HEK293 (cell line): ENCODE results near the gene CNOT4.

Source experiments
- CTCF ChIA-PET: fragments of 350-600 bp; formaldehyde crosslinking; extraction: SDS; loops from one replicate; lab custom pipeline; 2021; ENCODE audit warnings: antibody characterized with exemption; lab: Yijun Ruan, JAX
- POLR2A ChIA-PET: fragments of 300-600 bp; formaldehyde crosslinking; extraction: SDS; loops from one replicate; lab custom pipeline; 2020; ENCODE audit warnings: antibody characterized with exemption, inconsistent platforms; lab: Yijun Ruan, JAX
- H3K27ac ChIP-seq: fragments of 200-500 bp; sonication (Bioruptor generic); 2 replicates; pipeline ENCODE4 v1.5.1; 2014; ENCODE audit warnings: low read depth, low read length, control low read depth, inconsistent platforms; ENCODE audit errors: extremely low read depth
- H3K36me3 ChIP-seq, 2 experiments: fragments of 200-500 bp in 1 of 2; sonication (Bioruptor generic) in 1 of 2; 1 replicate in 1 of 2; 2 replicates in 1 of 2; pipeline ENCODE4 v1.5.1; 2014 to 2017; ENCODE audit warnings: inconsistent platforms in 2 of 2, low read length in 2 of 2; ENCODE audit not compliant: control insufficient read depth in 2 of 2, insufficient read depth in 1 of 2
- H3K4me1 ChIP-seq: fragments of 200-500 bp; sonication (Bioruptor generic); 2 replicates; pipeline ENCODE4 v1.5.1; 2014; ENCODE audit warnings: mild to moderate bottlenecking, low read length, inconsistent platforms; ENCODE audit not compliant: control insufficient read depth, insufficient read depth
- H3K4me3 ChIP-seq: 2 replicates; pipeline ENCODE4 v1.5.1; 2011; ENCODE audit warnings: low read depth, mild to moderate bottlenecking, control low read depth, low read length, moderate library complexity
- H3K9me3 ChIP-seq: fragments of 200-500 bp; sonication (Bioruptor generic); 2 replicates; pipeline ENCODE4 v1.5.1; 2014; ENCODE audit warnings: low read depth, low read length, inconsistent platforms; ENCODE audit not compliant: control insufficient read depth, insufficient read depth
- EGR2 ChIP-seq: fragments of 450-650 bp; formaldehyde crosslinking; IDR thresholded peaks from 2 replicates; pipeline ENCODE4 v1.5.1; 2016; ENCODE audit warnings: low read depth, missing biosample characterization, missing genetic modification characterization
- GLIS2 ChIP-seq: fragments of 450-650 bp; formaldehyde crosslinking; IDR thresholded peaks from 2 replicates; pipeline ENCODE4 v1.5.1; 2016; ENCODE audit warnings: missing biosample characterization, missing genetic modification characterization
- HIC1 ChIP-seq: fragments of 450-650 bp; formaldehyde crosslinking; IDR thresholded peaks from 2 replicates; pipeline ENCODE4 v1.5.1; 2016; ENCODE audit warnings: missing biosample characterization, missing genetic modification characterization
- KLF17 ChIP-seq: fragments of 450-650 bp; formaldehyde crosslinking; IDR thresholded peaks from 2 replicates; pipeline ENCODE4 v1.5.1; 2016; ENCODE audit warnings: missing biosample characterization, missing genetic modification characterization
- OVOL3 ChIP-seq: fragments of 450-650 bp; formaldehyde crosslinking; IDR thresholded peaks from 2 replicates; pipeline ENCODE4 v1.5.1; 2016; ENCODE audit warnings: missing biosample characterization, missing genetic modification characterization
- PRDM1 ChIP-seq: fragments of 450-650 bp; formaldehyde crosslinking; IDR thresholded peaks from 2 replicates; pipeline ENCODE4; 2016; ENCODE audit warnings: missing biosample characterization, missing genetic modification characterization
- REPIN1 ChIP-seq: fragments of 450-650 bp; formaldehyde crosslinking; IDR thresholded peaks from 2 replicates; pipeline ENCODE4 v1.5.1; 2017; ENCODE audit warnings: missing biosample characterization, missing genetic modification characterization, low read depth
- SP7 ChIP-seq: fragments of 450-650 bp; formaldehyde crosslinking; IDR thresholded peaks from 2 replicates; pipeline ENCODE4 v1.5.1; 2016; ENCODE audit warnings: missing biosample characterization, missing genetic modification characterization
- ZBTB26 ChIP-seq: fragments of 450-650 bp; formaldehyde crosslinking; optimal IDR thresholded peaks from 2 replicates; pipeline ENCODE3; 2016; ENCODE audit warnings: missing biosample characterization, mild to moderate bottlenecking, missing genetic modification characterization
- ZEB2 ChIP-seq: fragments of 450-650 bp; formaldehyde crosslinking; IDR thresholded peaks from 2 replicates; pipeline ENCODE4 v1.5.1; 2016; ENCODE audit warnings: missing biosample characterization, missing genetic modification characterization
- ZFP37 ChIP-seq: fragments of 450-650 bp; formaldehyde crosslinking; IDR thresholded peaks from 2 replicates; pipeline ENCODE4 v1.5.1; 2016; ENCODE audit warnings: missing biosample characterization, missing genetic modification characterization
- ZNF112 ChIP-seq: fragments of 450-650 bp; formaldehyde crosslinking; IDR thresholded peaks from 2 replicates; pipeline ENCODE4 v1.5.0; 2017; ENCODE audit warnings: missing biosample characterization, missing genetic modification characterization
- ZNF174 ChIP-seq: fragments of 450-650 bp; formaldehyde crosslinking; IDR thresholded peaks from 2 replicates; pipeline ENCODE4 v1.5.0; 2017; ENCODE audit warnings: missing biosample characterization, mild to moderate bottlenecking, missing genetic modification characterization
- ZNF184 ChIP-seq: fragments of 450-650 bp; IDR thresholded peaks from 2 replicates; pipeline ENCODE4 v1.5.1; 2018; ENCODE audit warnings: missing biosample characterization, mild to moderate bottlenecking, missing genetic modification characterization
- ZNF324 ChIP-seq: fragments of 450-650 bp; formaldehyde crosslinking; IDR thresholded peaks from 2 replicates; pipeline ENCODE4 v1.5.1; 2016; ENCODE audit warnings: missing biosample characterization, missing genetic modification characterization
- ZNF335 ChIP-seq: fragments of 450-650 bp; formaldehyde crosslinking; conservative IDR thresholded peaks from 2 replicates; pipeline ENCODE4 v1.5.1; 2016; ENCODE audit warnings: missing biosample characterization, missing genetic modification characterization
- ZNF423 ChIP-seq: fragments of 450-650 bp; formaldehyde crosslinking; IDR thresholded peaks from 2 replicates; pipeline ENCODE4 v1.5.1; 2016; ENCODE audit warnings: missing biosample characterization, missing genetic modification characterization
- ZNF548 ChIP-seq: fragments of 450-650 bp; formaldehyde crosslinking; IDR thresholded peaks from 2 replicates; pipeline ENCODE4 v1.5.1; 2016; ENCODE audit warnings: missing biosample characterization, missing genetic modification characterization
- ZNF747 ChIP-seq: fragments of 450-650 bp; formaldehyde crosslinking; IDR thresholded peaks from 2 replicates; pipeline ENCODE4 v1.5.1; 2016; ENCODE audit warnings: missing biosample characterization, missing genetic modification characterization
- ZNF785 ChIP-seq: fragments of 450-650 bp; formaldehyde crosslinking; IDR thresholded peaks from 2 replicates; pipeline ENCODE4 v1.5.1; 2016; ENCODE audit warnings: missing biosample characterization, missing genetic modification characterization
- TF ChIP-seq, protein P1 (sequence below): sonication (generic); formaldehyde crosslinking; IDR thresholded peaks from 2 replicates; pipeline ENCODE4 v1.8.1; 2022; ENCODE audit warnings: mild to moderate bottlenecking, moderate library complexity, missing genetic modification reagents

The CNOT4 gene

DNA sequence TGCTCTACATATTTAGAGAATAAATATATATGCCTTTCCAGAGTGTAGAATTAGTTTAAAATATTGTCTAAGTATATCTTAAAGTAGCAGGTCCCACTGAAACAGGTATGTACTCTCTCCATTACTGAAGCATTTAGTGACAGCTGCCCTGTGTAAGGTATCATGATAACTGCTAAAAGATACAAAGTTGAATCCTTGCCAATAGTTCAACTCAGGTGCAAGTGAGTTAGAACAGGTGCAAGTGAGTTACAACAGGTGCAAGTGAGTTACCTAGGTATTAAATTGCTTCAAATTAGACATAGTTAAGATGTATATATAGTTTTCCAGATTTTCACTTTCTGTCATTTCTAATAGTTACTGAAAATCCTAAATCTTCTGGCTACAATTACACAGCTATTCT lies 119.1 kb downstream of the CNOT4 start:
- Histone ChIP-seq H3K36me3 (peaks cover 0 to 15% of the 10 kb centered on the region in 2 experiments; a peak in 1 of 3 replicates), H3K9me3 (no peaks in the 10 kb centered on the region), H3K4me3 (no peak overlapping the region), H3K27ac (no peak overlapping the region), H3K4me1 (no peaks in the 10 kb centered on the region)
- TF ChIP-seq ZNF184 (no peak), SP7 (tag by site-specific recombination) (no peak), ZNF423 (tag by site-specific recombination) (no peak), ZNF747 (tag by site-specific recombination) (no peak), ZEB2 (tag by site-specific recombination) (no peak), PRDM1 (0 out of 2 replicates have a peak, but pooled peaks have one; percentile 24), GLIS2 (tag by site-specific recombination) (no peak), ZNF335 (tag by site-specific recombination) (no peak)
- TF ChIP-seq, protein P1, sequence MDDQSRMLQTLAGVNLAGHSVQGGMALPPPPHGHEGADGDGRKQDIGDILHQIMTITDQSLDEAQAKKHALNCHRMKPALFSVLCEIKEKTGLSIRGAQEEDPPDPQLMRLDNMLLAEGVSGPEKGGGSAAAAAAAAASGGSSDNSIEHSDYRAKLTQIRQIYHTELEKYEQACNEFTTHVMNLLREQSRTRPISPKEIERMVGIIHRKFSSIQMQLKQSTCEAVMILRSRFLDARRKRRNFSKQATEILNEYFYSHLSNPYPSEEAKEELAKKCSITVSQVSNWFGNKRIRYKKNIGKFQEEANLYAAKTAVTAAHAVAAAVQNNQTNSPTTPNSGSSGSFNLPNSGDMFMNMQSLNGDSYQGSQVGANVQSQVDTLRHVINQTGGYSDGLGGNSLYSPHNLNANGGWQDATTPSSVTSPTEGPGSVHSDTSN, result no peak
- CTCF ChIA-PET, result interaction anchor here (0.5 to 0.7 kb wide), 2 partner anchors 12 to 29 kb away, joined by 3 read pairs; no protein-coding TSS in a partner anchor
- POLR2A ChIA-PET, result no interaction called here

GRCh38 chr7:135389971-135390370 lies 119.9 kb downstream of the CNOT4 start:
- POLR2A ChIA-PET, result no interaction called here
- no peaks in the 10 kb centered on the region for H3K4me1 ChIP-seq
- no peak overlapping the region for H3K27ac ChIP-seq
- no peak for TF ChIP-seq HIC1
- TF ChIP-seq, all 188 proteins: peak for 0
- Histone ChIP-seq H3K36me3 (peaks cover 0 to 9% of the 10 kb centered on the region in 2 experiments; a peak in 1 of 3 replicates), H3K4me3 (no peak overlapping the region), H3K9me3 (no peaks in the 10 kb centered on the region)
- CTCF ChIA-PET, result interaction anchor here (0.7 kb wide), 1 partner anchor 71 kb away, joined by 3 read pairs; no protein-coding TSS in a partner anchor

DNA sequence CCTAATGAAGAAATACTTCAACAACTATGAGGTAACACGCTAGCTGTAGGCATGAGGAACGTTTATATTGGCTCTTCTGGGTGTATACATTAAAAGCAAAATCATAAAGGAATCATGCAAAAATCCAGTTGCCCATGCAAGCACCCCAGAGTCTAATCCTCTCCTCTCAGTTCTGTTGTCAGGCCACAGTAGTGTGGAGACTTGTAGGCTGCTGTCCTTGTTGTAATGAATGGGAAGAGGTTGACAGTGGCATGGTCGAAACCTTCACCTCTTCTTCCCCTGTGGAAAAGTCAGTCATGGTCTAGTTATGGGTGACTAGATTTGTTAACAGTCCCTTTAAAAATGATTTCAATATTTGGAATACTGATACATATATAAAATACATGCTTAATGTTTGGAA lies 121.3 kb downstream of the CNOT4 start:
- TF ChIP-seq ZNF785 (tag by site-specific recombination) (no peak), KLF17 (tag by site-specific recombination) (no peak), EGR2 (tag by site-specific recombination) (no peak), ZNF174 (no peak), REPIN1 (tag by site-specific recombination) (no peak), ZNF324 (tag by site-specific recombination) (no peak), ZFP37 (tag by site-specific recombination) (no peak), ZBTB26 (tag by site-specific recombination) (no peak), OVOL3 (no peak), ZNF548 (tag by site-specific recombination) (no peak), ZNF112 (tag by site-specific recombination) (no peak)
- Histone ChIP-seq H3K9me3 (no peaks in the 10 kb centered on the region), H3K36me3 (peaks cover 0 to under 1% of the 10 kb centered on the region in 2 experiments; a peak in 1 of 3 replicates), H3K4me1 (no peaks in the 10 kb centered on the region), H3K4me3 (no peak overlapping the region), H3K27ac (no peak overlapping the region)
- CTCF ChIA-PET, result no interaction called here
- POLR2A ChIA-PET, result no interaction called here
